Activated CD4-positive, alpha-beta T cell treated with anti-CD3 and anti-CD28 coated beads for 24 hours (primary cell): Measurements from ENCODE around the gene SLC7A5.
A peak's percentile ranks its signal among the peaks of the same experiment; 100 is the strongest.
"Not testable (repeated sequence)": the region's sequence is repeated elsewhere in the genome, so short reads cannot be mapped to it uniquely, and the experiment has no call there.

ENCODE experiments used
- DNase-seq, 2 donors: peaks; one replicate each; pipeline ENCODE4 v3.0.0-alpha.2; 2020; ENCODE audit warnings: low read depth in 2 of 2

Gene SLC7A5

GRCh38 chr16:87822108-87822970, 47.0 kb downstream of the SLC7A5 start:
- no peak for DNase-seq

GRCh38 chr16:87821376-87822107, 47.8 kb downstream of the SLC7A5 start:
- DNase-seq = no peak

GRCh38 chr16:87819983-87820382, 49.3 kb downstream of the SLC7A5 start:
- no peak for DNase-seq

DNA sequence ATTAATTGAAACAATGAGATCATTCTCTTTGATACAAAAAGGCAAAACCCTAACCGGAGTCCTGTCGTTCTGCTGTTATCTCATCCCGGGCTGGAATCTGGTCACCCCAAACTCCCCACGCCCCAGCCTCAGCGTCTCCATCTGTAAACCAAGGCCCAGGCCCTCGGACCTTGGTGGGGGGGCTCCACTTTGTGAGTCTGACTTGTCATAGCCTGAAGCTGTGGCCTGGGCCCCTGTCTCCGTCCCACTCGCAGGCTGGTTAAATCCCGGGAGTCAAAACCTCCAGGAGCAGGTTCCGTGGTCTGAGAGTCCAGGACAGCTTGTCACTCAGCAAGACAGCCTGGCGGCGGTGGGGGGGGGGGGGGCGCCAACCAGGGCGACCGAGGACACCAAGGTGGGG, 50.0 kb downstream of the SLC7A5 start:
- DNase-seq = no peak

GRCh38 chr16:87818533-87819161, 50.7 kb downstream of the SLC7A5 start:
- DNase-seq = no peak

GRCh38 chr16:87817910-87818309, 51.4 kb downstream of the SLC7A5 start:
- DNase-seq = no peak

GRCh38 chr16:87817370-87817769, 51.9 kb downstream of the SLC7A5 start:
- not testable (repeated sequence) for DNase-seq

GRCh38 chr16:87816507-87817100, 52.7 kb downstream of the SLC7A5 start:
- no peak for DNase-seq

DNA sequence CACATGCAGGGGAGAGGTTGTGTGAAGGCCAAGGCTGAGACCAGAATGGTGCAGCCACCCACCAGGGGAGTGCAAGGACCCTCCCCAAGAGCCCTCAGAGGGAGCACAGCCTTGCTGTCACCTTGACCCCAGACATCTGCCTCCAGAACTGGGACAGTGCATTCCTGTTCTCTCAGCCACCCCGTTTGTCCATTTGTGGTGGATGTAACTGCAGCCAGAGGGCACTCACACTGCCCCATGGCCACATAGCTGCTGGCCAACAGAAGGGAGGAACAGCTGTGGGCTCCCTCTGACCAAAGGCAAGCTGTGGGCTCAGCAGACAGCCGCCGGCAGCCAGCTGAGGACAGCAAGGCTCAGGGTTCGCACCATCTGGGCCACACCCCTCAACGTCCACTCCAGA, 53.7 kb downstream of the SLC7A5 start:
- DNase-seq = no peak

GRCh38 chr16:87812200-87812656, 57.1 kb downstream of the SLC7A5 start:
- DNase-seq = no peak

- not testable (repeated sequence) for DNase-seq
Observed at GRCh38 chr16:87811454-87811853, 57.9 kb downstream of the SLC7A5 start.

DNA sequence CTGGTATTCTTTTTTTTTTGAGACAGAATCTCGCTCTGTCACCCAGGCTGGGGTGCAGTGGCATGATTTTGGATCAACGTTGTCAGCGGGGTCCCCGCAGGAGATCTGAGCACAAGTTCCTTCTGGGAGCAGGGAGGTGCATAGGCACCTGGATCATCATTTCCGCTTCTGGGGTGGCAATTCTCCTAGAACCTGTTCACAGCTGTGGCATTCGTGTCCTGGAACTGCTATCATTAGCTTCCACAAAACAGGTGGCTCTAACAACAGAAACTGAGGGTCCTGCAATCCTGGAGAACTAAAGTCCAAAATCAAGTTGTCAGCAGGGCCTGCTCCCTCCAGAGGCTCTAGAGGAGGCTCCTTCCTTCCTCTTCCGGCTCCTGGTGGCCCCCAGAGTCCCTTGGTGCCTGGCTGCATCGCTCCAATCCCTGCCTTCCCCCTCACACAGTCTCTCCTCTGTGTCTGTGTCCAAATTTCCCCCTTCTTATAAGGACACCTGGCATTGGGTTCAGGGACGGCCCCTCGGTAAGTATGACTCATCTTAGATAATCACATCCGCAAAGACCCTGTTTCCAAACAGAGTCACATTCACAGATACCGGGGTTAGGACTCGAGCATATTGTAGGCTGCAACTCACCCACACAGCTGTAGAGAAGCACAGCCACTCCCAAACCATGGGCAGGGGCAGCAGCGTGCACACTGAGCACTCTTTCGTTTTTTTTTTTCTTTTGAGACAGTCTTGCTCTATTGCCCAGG, 60.0 kb downstream of the SLC7A5 start:
- DNase-seq = no peak

- DNase-seq = no peak
Observed at GRCh38 chr16:87808108-87808507, 61.2 kb downstream of the SLC7A5 start.

DNA sequence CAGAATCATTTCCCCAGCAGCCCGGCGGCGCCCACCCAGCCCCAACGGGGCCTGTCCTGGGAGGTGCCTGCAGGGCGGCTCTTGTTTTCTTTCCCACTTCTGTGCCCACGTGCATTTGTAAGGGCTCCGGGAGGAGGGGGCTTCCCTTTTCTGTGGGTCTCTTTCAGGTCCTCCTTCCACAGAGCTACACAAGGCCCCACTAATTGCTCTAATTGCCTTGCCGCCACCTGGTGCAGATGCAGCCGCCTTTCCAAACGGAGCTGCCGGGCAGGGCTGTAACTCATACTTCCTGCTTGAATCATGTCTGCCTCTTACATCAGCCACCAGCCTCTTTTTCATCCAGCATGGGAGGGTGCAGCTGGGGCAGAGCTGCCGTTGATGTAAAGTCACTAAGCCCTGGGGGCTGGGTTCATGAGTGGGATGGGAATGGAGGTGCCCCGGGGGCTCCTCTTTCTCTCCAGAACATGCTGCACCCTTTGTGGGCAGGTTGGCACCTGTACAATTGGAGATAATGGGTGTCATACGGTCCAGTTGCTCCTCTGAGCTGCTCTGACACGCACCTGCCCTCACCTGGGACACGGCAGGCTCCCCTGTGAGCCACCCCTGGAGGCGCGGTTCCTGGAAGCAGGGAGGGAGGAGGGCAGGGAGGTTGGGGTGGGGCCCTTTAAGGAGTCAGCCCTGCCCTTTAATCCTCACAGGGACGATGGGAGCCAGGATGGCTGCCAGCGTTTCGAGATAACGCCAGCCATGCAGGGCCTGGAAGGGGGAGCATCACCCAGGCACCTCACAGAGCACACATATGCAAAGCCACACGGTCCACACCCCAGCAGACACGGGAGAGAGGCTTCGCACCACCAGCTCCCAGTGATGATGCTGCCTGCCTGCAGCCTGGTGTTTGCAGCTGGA, 62.4 kb downstream of the SLC7A5 start:
- peak in 1 of 2 donors; percentile 29 for DNase-seq

GRCh38 chr16:87806261-87806640, 63.1 kb downstream of the SLC7A5 start:
- no peak for DNase-seq

DNA sequence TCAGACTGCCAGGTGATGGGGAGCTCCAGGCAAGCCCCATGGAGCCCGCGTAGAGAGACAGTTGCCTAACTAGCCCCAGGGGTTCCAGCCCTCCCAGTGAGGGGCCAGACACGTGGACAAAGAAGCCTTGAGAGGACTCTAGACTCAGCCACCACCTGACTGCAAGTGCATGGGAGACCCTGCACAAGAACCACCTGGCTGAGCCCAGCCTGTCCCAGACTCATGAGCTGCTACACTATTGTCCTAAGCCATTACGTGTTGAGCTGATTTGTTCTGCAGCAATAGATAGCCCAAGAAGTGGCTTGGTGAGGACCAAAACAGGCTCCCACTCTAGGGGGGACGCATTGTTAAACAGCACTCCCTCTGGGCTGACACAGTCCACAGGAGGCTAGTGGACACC, 65.9 kb downstream of the SLC7A5 start:
- DNase-seq = no peak

- DNase-seq = no peak
Observed at GRCh38 chr16:87802670-87803069, 66.6 kb downstream of the SLC7A5 start.

GRCh38 chr16:87801679-87802259, 67.5 kb downstream of the SLC7A5 start:
- DNase-seq = no peak

- DNase-seq = no peak
Observed at GRCh38 chr16:87800497-87800896, 68.8 kb downstream of the SLC7A5 start.

- DNase-seq = no peak
Observed at GRCh38 chr16:87795336-87795735, 74.0 kb downstream of the SLC7A5 start.
